ENCODE results near the gene KISS1. TPM values are rescaled to one million over a fixed set of nuclear protein-coding genes. Genes with fewer than 3 reads are reported as not detected.

The KISS1 gene
- total RNA-seq, 1 experiment from 2014 or later = not detected

DNA sequence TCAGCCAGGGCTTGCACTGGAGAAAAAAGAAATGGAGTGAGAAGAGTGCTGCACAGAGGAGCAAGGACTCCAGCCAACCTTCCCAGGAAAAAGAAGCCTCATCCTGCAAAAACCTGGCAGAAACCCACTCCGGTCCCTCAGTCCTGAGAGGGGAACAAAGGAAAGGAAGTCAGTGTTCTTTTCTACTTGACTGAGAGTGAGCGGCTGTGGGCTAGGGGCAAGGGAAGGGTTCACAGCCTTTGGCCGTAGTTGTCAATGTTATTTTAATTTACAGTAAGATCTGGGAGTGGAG, 26.4 kb upstream of the KISS1 start:
- Histone ChIP-seq H4K20me1 (ENCODE audit: insufficient read depth, low read depth, low read length) (no peaks in the 10 kb centered on the region), H3K4me2 (ENCODE audit: low read depth, low read length, poor library complexity, severe bottlenecking) (no peak overlapping the region), H3K4me3 (ENCODE audit: low read length) (no peak overlapping the region), H3K4me1 (ENCODE audit: low read length) (no peaks in the 10 kb centered on the region), H3K27ac (ENCODE audit: low read length) (no peak overlapping the region), H2AFZ (ENCODE audit: low read length) (no peak overlapping the region), H3K79me2 (ENCODE audit: low read length) (no peaks in the 10 kb centered on the region), H3K9ac (ENCODE audit: low read length) (no peak overlapping the region), H3K36me3 (ENCODE audit: insufficient read depth, low read length) (no peaks in the 10 kb centered on the region), H3K27me3 (ENCODE audit: low read length) (no peaks in the 10 kb centered on the region), H3K9me2 (replicated peaks; ENCODE audit: insufficient read depth, low read length) (no peaks in the 10 kb centered on the region), H3K9me3 (ENCODE audit: low read length) (no peaks in the 10 kb centered on the region)
- no peak for DNase-seq

DNA sequence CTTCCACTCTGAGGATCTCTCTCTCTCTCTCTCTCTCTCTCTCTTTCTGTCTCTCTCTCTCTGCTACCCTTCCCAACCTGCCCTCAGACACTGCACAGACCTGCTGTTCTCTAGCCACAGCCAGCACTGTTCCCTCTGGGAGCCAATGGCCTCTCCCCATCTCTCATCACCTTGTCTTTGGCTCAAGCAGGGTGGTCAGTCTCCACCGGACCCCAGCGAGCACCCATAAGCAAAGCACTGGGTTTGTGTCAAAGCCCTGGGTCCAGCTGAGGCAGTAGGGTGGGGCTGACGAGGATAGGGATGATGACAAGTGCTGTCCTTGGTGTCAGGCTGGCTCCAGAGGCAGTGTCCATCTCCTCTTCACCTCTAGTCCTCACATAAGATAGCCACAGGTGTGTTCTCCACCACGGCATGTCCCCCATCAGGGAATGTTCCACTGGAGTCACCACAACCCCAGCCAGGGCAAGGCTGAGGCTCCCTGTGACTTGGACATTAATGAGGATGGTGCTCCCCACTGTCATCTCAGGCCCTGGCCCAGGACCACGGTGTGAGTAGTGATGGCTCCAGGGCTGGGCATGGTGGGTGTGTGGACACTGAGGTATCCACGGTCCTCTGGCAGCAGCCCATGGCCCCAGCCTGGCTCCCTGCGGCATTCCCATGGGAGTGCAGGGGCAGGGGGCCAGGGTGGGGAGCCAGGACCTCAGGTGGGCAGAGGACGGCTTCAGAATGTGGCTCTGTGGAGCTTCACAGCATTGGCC, 25.9 kb upstream of the KISS1 start:
- H3K36me3 ChIP-seq (ENCODE audit: insufficient read depth, low read length) = no peaks in the 10 kb centered on the region
- no peaks in the 10 kb centered on the region for H3K27me3 ChIP-seq (ENCODE audit: low read length)
- no peaks in the 10 kb centered on the region for H3K79me2 ChIP-seq (ENCODE audit: low read length)
- H3K4me3 ChIP-seq (ENCODE audit: low read length) = no peak overlapping the region
- no peaks in the 10 kb centered on the region for H4K20me1 ChIP-seq (ENCODE audit: insufficient read depth, low read depth, low read length)
- no peaks in the 10 kb centered on the region for H3K9me3 ChIP-seq (ENCODE audit: low read length)
- no peaks in the 10 kb centered on the region for H3K4me1 ChIP-seq (ENCODE audit: low read length)
- H3K27ac ChIP-seq (ENCODE audit: low read length) = no peak overlapping the region
- H3K4me2 ChIP-seq (ENCODE audit: low read depth, low read length, poor library complexity, severe bottlenecking) = no peak overlapping the region
- H2AFZ ChIP-seq (ENCODE audit: low read length) = no peak overlapping the region
- no peaks in the 10 kb centered on the region for H3K9me2 ChIP-seq (replicated peaks; ENCODE audit: insufficient read depth, low read length)
- no peak overlapping the region for H3K9ac ChIP-seq (ENCODE audit: low read length)
- no peak for DNase-seq

DNA sequence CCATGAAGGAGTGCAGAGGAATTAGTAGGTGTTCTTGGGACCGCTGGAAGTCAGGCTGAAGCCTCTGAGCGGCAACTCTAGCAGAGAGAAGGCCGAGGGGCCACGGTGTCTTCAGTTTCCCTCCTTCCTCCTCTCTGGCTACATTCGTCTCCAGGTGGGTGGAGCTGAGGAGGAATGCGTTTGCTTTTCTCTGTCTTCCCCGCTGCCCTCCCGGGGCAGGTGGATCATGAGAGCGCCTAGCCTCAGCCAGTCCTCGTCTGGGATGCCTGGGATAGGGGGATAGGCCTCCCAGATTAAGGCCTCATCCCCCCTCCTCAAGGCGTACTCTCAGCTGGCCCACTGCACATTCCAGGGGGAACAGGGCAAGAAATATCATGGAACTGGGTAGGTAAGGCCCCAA, 25.0 kb upstream of the KISS1 start:
- Histone ChIP-seq H3K9me3 (ENCODE audit: low read length) (no peaks in the 10 kb centered on the region), H3K4me1 (ENCODE audit: low read length) (no peaks in the 10 kb centered on the region), H3K27me3 (ENCODE audit: low read length) (no peaks in the 10 kb centered on the region), H3K4me2 (ENCODE audit: low read depth, low read length, poor library complexity, severe bottlenecking) (no peak overlapping the region), H4K20me1 (ENCODE audit: insufficient read depth, low read depth, low read length) (no peaks in the 10 kb centered on the region), H2AFZ (ENCODE audit: low read length) (no peak overlapping the region), H3K36me3 (ENCODE audit: insufficient read depth, low read length) (no peaks in the 10 kb centered on the region), H3K9me2 (replicated peaks; ENCODE audit: insufficient read depth, low read length) (no peaks in the 10 kb centered on the region), H3K27ac (ENCODE audit: low read length) (no peak overlapping the region), H3K4me3 (ENCODE audit: low read length) (no peak overlapping the region), H3K9ac (ENCODE audit: low read length) (no peak overlapping the region), H3K79me2 (ENCODE audit: low read length) (no peaks in the 10 kb centered on the region)
- DNase-seq = no peak

DNA sequence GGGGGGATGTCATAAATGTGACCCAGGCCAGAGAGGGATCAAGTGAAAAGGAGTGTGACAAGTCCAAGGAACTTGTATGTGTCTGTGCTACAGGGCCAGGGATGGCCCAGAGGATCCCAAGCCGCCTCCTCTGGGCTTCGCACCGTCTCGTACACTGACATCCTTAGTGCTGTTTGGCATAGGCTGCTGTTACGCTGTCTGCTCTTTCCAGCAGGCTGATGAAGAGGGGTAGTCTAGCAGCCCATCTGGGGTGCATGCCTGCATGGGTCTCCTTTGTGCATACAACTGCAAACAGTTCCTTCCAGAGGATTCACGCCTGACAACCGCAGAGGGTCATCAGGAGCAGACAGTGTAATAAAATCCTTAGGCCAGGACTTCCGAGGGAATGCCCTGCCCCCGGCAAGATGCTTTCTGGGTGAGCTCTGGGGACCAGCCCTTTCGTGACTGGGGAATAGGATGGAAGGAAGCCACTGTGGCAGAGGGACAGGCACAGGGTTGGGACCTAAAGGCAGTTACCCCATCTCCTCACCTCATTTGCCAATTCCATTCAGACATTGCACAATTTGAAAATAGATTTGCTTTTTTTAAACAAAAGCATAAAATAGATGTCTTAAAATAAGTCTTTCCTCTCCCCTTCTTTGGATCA, 23.8 kb upstream of the KISS1 start:
- no peak overlapping the region for H3K4me2 ChIP-seq (ENCODE audit: low read depth, low read length, poor library complexity, severe bottlenecking)
- no peaks in the 10 kb centered on the region for H3K9me2 ChIP-seq (replicated peaks; ENCODE audit: insufficient read depth, low read length)
- no peak overlapping the region for H3K4me3 ChIP-seq (ENCODE audit: low read length)
- H2AFZ ChIP-seq (ENCODE audit: low read length) = no peak overlapping the region
- no peaks in the 10 kb centered on the region for H3K79me2 ChIP-seq (ENCODE audit: low read length)
- H3K27ac ChIP-seq (ENCODE audit: low read length) = no peak overlapping the region
- no peaks in the 10 kb centered on the region for H3K9me3 ChIP-seq (ENCODE audit: low read length)
- H4K20me1 ChIP-seq (ENCODE audit: insufficient read depth, low read depth, low read length) = no peaks in the 10 kb centered on the region
- no peaks in the 10 kb centered on the region for H3K27me3 ChIP-seq (ENCODE audit: low read length)
- H3K4me1 ChIP-seq (ENCODE audit: low read length) = no peaks in the 10 kb centered on the region
- DNase-seq = no peak
- H3K9ac ChIP-seq (ENCODE audit: low read length) = no peak overlapping the region
- H3K36me3 ChIP-seq (ENCODE audit: insufficient read depth, low read length) = no peaks in the 10 kb centered on the region

DNA sequence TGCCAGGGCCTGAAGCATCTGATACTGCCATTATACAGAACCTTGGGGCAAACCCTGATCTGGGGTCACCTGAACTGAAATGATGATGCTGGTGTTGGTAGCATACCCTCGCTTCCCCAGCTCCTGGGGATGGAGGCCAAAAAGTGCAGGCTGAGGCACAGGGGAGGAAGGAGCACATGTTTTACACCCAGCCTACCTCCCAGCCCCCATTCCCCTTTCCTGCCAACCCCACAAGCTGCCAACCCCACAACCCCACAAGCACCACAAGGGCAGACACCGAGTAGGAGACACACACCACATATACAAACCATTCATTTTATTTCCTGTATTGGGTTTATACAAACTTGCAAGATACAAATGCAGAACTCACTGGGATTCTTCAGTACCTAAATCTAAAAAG, 22.3 kb upstream of the KISS1 start:
- no peaks in the 10 kb centered on the region for H3K9me3 ChIP-seq (ENCODE audit: low read length)
- H3K4me2 ChIP-seq (ENCODE audit: low read depth, low read length, poor library complexity, severe bottlenecking) = no peak overlapping the region
- no peaks in the 10 kb centered on the region for H3K9me2 ChIP-seq (replicated peaks; ENCODE audit: insufficient read depth, low read length)
- H3K36me3 ChIP-seq (ENCODE audit: insufficient read depth, low read length) = no peaks in the 10 kb centered on the region
- H3K4me1 ChIP-seq (ENCODE audit: low read length) = no peaks in the 10 kb centered on the region
- H3K79me2 ChIP-seq (ENCODE audit: low read length) = no peaks in the 10 kb centered on the region
- no peak overlapping the region for H2AFZ ChIP-seq (ENCODE audit: low read length)
- no peak for DNase-seq
- H3K27ac ChIP-seq (ENCODE audit: low read length) = no peak overlapping the region
- H4K20me1 ChIP-seq (ENCODE audit: insufficient read depth, low read depth, low read length) = no peaks in the 10 kb centered on the region
- H3K4me3 ChIP-seq (ENCODE audit: low read length) = no peak overlapping the region
- H3K27me3 ChIP-seq (ENCODE audit: low read length) = no peaks in the 10 kb centered on the region
- H3K9ac ChIP-seq (ENCODE audit: low read length) = no peak overlapping the region

DNA sequence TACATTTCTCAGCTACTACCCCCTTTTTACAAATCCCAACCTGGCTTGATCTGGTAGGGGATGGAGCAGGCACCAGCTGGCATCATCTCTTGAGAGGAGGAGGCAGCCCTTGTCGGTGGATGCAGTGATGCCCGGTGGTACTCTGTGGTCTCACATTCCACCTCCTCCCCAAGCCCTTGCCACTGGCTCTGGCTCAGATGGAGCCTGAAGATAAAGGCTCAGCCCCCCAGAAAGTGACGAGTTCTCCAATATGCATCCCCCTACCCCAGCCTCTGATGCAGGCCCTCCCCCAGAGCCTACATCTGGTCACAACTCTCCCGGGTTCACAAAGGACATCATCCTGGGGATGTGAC, 21.3 kb upstream of the KISS1 start:
- Histone ChIP-seq H3K4me2 (ENCODE audit: low read depth, low read length, poor library complexity, severe bottlenecking) (no peak overlapping the region), H2AFZ (ENCODE audit: low read length) (no peak overlapping the region), H3K27ac (ENCODE audit: low read length) (no peak overlapping the region), H3K4me3 (ENCODE audit: low read length) (no peak overlapping the region), H3K9me2 (replicated peaks; ENCODE audit: insufficient read depth, low read length) (no peaks in the 10 kb centered on the region), H3K36me3 (ENCODE audit: insufficient read depth, low read length) (no peaks in the 10 kb centered on the region), H3K27me3 (ENCODE audit: low read length) (no peaks in the 10 kb centered on the region), H3K9me3 (ENCODE audit: low read length) (no peaks in the 10 kb centered on the region), H3K79me2 (ENCODE audit: low read length) (no peaks in the 10 kb centered on the region), H4K20me1 (ENCODE audit: insufficient read depth, low read depth, low read length) (no peaks in the 10 kb centered on the region), H3K9ac (ENCODE audit: low read length) (no peak overlapping the region), H3K4me1 (ENCODE audit: low read length) (no peaks in the 10 kb centered on the region)
- DNase-seq = no peak

DNA sequence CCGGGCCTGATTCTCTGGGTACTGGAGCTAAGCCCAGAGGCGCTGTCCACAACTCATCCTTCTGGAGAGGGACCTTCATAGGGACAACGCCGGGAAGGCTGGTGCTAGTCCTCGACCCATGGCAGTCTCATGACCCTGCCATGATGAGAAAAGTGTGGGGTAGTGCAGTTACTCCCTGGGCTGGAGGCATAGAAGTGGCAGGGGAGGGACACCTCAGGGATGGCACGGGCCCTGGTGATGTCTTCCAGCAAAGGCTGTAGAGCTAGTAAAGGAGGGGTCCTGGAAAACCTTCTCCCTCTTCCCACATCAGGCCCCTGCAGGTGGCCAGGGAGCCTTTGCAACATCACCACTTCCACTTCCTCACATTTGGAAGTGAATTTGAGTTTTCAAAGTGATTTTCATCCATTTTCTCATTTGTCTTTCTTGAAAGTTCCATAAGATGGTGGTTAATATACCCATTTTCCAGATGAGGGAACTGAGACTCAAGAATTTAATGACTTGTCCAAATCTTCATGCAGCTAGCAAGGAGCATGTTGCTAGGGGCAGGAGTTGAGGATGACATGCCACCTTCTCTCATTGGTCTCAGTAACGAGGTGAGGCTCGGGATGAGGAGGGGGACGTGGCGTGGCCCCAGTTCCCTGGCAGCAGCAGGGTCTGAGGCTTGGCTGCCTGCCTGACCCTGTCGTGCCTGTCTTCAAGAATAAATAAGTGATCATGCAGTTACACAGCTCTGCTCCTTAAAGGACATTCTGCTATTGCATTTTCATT, 20.8 kb upstream of the KISS1 start:
- Histone ChIP-seq H3K27me3 (ENCODE audit: low read length) (no peaks in the 10 kb centered on the region), H3K9me3 (ENCODE audit: low read length) (no peaks in the 10 kb centered on the region), H3K36me3 (ENCODE audit: insufficient read depth, low read length) (no peaks in the 10 kb centered on the region), H3K79me2 (ENCODE audit: low read length) (no peaks in the 10 kb centered on the region), H3K4me1 (ENCODE audit: low read length) (no peaks in the 10 kb centered on the region), H3K9ac (ENCODE audit: low read length) (no peak overlapping the region), H3K27ac (ENCODE audit: low read length) (no peak overlapping the region), H3K4me3 (ENCODE audit: low read length) (no peak overlapping the region), H4K20me1 (ENCODE audit: insufficient read depth, low read depth, low read length) (no peaks in the 10 kb centered on the region), H3K4me2 (ENCODE audit: low read depth, low read length, poor library complexity, severe bottlenecking) (no peak overlapping the region), H3K9me2 (replicated peaks; ENCODE audit: insufficient read depth, low read length) (no peaks in the 10 kb centered on the region), H2AFZ (ENCODE audit: low read length) (no peak overlapping the region)
- DNase-seq = no peak

DNA sequence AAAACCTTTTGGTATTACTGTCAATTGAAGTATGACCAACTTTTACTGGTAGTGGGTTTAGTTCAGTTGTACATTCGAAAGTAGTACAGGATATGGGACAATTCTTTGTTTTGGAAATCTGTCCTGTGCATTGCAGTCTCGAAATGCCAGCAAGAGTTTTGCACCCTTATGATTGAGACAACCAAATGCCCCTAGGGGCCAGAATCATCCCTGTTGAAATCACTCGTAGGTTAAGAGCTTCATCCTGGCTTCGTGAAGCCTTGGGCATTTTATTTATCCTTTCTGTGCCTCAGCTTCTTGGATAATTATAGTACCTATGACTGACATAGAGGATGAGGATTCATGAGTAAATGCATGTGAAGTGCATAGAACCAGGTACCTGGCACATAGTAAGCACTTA, 19.9 kb upstream of the KISS1 start:
- Histone ChIP-seq H4K20me1 (ENCODE audit: insufficient read depth, low read depth, low read length) (no peaks in the 10 kb centered on the region), H3K9me2 (replicated peaks; ENCODE audit: insufficient read depth, low read length) (no peaks in the 10 kb centered on the region), H2AFZ (ENCODE audit: low read length) (no peak overlapping the region), H3K79me2 (ENCODE audit: low read length) (no peaks in the 10 kb centered on the region), H3K27me3 (ENCODE audit: low read length) (no peaks in the 10 kb centered on the region), H3K4me2 (ENCODE audit: low read depth, low read length, poor library complexity, severe bottlenecking) (no peak overlapping the region), H3K4me3 (ENCODE audit: low read length) (no peak overlapping the region), H3K9me3 (ENCODE audit: low read length) (no peaks in the 10 kb centered on the region), H3K9ac (ENCODE audit: low read length) (no peak overlapping the region), H3K4me1 (ENCODE audit: low read length) (no peaks in the 10 kb centered on the region), H3K36me3 (ENCODE audit: insufficient read depth, low read length) (no peaks in the 10 kb centered on the region), H3K27ac (ENCODE audit: low read length) (no peak overlapping the region)
- DNase-seq = no peak

Data from Karpas-422 (cell line).